GM19397 (cell line): Measurements from ENCODE around the gene MAGEB5.
"Not testable (repeated sequence)": the region's sequence is repeated elsewhere in the genome, so short reads cannot be mapped to it uniquely, and the experiment has no call there.

ENCODE experiments used
- ATAC-seq: cut with Tn5 transposase; IDR thresholded peaks from one replicate; pipeline ENCODE4 v1.9.1; 2021; ENCODE audit warnings: mild to moderate bottlenecking, moderate library complexity; ENCODE audit not compliant: unreplicated experiment

Gene MAGEB5

GRCh38 chrX:26215869-26216268, at the start of gene MAGEB5:
TSS of gene MAGEB5 (plus strand) at chrX:26216169. CDS start at chrX:26217302, 1,133 bp downstream.
- no peak for ATAC-seq

DNA sequence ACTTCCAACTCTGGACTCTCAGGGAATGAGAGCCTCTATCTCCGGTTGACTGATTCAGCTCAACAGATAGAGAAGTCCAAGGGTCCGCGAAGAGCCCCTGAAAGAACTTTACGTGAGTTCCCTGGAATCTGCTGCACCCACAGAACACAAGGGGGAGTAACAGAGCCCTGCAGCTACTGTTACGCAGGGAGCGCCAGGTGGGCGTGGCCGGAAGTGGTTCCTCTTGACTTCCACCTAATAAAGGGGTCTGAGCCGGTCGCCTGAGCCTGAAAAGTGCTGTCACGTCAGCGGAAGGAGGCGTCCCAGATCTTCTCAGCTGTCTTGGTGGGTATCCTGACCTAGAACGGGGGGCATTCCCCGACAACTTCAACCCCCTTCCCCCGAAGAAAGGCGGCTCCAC, 23.8 kb upstream of the MAGEB5 start, which contains the start of gene MAGEB6:
Gene MAGEB6 (plus strand): TSS at position 237 of the 400 bp plus-strand sequence. CDS start 1,407 bp downstream, outside the sequence.
- no peak for ATAC-seq

- no peak for ATAC-seq
Observed at GRCh38 chrX:26203561-26203960, 12.4 kb upstream of the MAGEB5 start.

- not testable (repeated sequence) for ATAC-seq
Observed at GRCh38 chrX:26204717-26205116, 11.3 kb upstream of the MAGEB5 start.

GRCh38 chrX:26208012-26208411, 8.0 kb upstream of the MAGEB5 start:
- no peak for ATAC-seq

DNA sequence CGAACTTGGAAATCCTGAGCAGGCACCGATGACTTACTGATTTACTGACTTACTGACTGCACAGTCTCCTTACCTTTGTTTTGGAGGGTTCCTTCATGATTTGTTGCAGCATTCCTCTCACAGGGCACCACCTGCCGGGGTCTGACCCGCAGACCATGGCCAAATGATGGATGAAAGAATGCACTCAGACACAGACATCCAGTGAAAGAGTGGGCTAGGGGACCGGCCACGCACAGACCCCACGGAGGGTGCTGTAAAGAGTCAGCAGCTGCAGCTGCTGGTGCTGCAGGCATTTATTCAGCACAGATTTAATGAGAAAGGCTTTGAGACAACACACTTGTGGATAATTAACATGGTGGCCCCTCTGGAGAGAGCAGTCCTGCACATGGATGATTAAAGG, 3.4 kb downstream of the MAGEB5 start:
- ATAC-seq: no peak

GRCh38 chrX:26234177-26234576, 18.2 kb downstream of the MAGEB5 start:
- ATAC-seq: no peak

DNA sequence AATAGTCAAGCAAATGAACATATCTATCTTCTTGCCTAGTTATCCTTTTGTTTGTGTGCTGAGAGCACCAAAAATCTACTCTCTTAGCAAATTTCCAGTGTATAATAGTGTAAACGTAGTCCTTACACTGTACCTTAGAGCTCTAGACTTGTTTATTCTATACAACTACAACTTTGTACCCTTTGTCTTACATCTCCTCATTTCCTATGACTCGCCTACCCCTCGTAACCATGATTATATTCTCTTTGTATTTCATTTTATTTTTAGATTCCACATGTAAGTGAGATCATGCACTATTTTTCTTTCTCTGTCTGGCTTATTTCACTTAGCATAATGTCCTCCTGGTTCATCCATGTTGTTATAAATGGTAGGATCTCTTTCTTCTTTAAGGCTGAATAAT, 37.6 kb downstream of the MAGEB5 start:
- no peak for ATAC-seq

DNA sequence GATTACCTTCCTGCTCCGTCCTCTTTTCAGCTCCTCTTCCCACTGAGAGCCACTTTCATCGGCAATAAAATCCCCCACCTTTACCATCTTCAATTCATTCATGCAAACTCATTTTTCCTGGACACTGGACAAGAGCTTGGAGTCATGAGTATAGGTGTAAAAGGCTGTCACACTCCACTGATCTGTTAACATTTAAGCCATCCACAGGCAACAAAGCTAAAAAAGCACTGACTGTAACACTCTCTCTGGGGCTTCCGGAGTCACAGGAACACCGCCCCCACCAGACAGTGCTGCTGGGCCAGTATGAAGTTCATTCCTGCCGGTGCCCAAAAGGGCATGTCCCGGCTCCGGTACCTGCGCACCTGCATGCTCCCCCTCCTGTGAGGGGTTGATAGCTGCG, 38.5 kb downstream of the MAGEB5 start:
- no peak for ATAC-seq

GRCh38 chrX:26262121-26262523, 46.2 kb downstream of the MAGEB5 start:
- ATAC-seq: no peak
